Endometrial microvascular endothelial cells (primary cell): ENCODE measurements around the gene GXYLT2. TPM values are rescaled to one million over a fixed set of nuclear protein-coding genes. Genes with fewer than 3 reads are reported as not detected.

Experiments used
- total RNA-seq: library from RNA; depleted of rRNA; stranded (reverse); fragments of >200 nt; gene quantifications from one replicate; pipeline ENCODE4 v1.2.3, GENCODE V29; 2015; ENCODE audit errors: inconsistent ontology term

The GXYLT2 gene
- total RNA-seq, 1 donor from 2014 or later, result not detected

Other genes with a start within 250 kb of the GXYLT2 start
- gene SHQ1, start 39.6 kb upstream of the GXYLT2 start, total RNA-seq, result 20.1 TPM
- 42.5 TPM for gene PPP4R2, start 108.8 kb downstream of the GXYLT2 start, total RNA-seq
- gene EBLN2, start 173.6 kb downstream of the GXYLT2 start, total RNA-seq, result 2.4 TPM